Astrocyte (in vitro differentiated cells and primary cell): Measurements from ENCODE around the gene KCNH2. TPM values are rescaled to one million over a fixed set of nuclear protein-coding genes. Genes with fewer than 3 reads are reported as not detected.

Experiments used
- DNase-seq: peaks from one replicate; pipeline ENCODE4 v3.0.0-alpha.2; 2010; ENCODE audit warnings: low read depth
- FAIRE-seq: peaks from 2 replicates; lab custom pipeline; 2011; peaks lifted over from hg19 to GRCh38; lab: Jason Lieb, UNC
- H2AFZ ChIP-seq: 2 replicates; pipeline ENCODE4 v1.6.0; 2012; ENCODE audit warnings: low read depth, low read length, inconsistent platforms
- H3K27ac ChIP-seq: 2 replicates; pipeline ENCODE4 v1.5.1; 2011; ENCODE audit warnings: low read depth, low read length, inconsistent platforms
- H3K27me3 ChIP-seq: 2 replicates; pipeline ENCODE4 v1.6.0; 2011; ENCODE audit warnings: low read length, inconsistent platforms; ENCODE audit not compliant: insufficient read depth
- H3K36me3 ChIP-seq: 2 replicates; pipeline ENCODE4 v1.5.1; 2011; ENCODE audit warnings: low read length, inconsistent platforms; ENCODE audit not compliant: insufficient read depth
- H3K4me1 ChIP-seq: 2 replicates; pipeline ENCODE4 v1.5.1; 2011; ENCODE audit warnings: low read length, inconsistent platforms; ENCODE audit not compliant: insufficient read depth
- H3K4me2 ChIP-seq: 2 replicates; pipeline ENCODE4 v1.6.0; 2012; ENCODE audit warnings: low read length, inconsistent platforms
- H3K4me3 ChIP-seq: 2 replicates; pipeline ENCODE4 v1.5.1; 2011; ENCODE audit warnings: low read depth, mild to moderate bottlenecking, low read length, inconsistent platforms; ENCODE audit not compliant: insufficient read depth
- H3K79me2 ChIP-seq: 2 replicates; pipeline ENCODE4 v1.6.0; 2012; ENCODE audit warnings: mild to moderate bottlenecking, low read length, inconsistent platforms; ENCODE audit not compliant: insufficient read depth
- H3K9ac ChIP-seq: 2 replicates; pipeline ENCODE4 v1.6.0; 2012; ENCODE audit warnings: mild to moderate bottlenecking, low read length, inconsistent platforms
- H3K9me3 ChIP-seq: 2 replicates; pipeline ENCODE4 v1.5.1; 2012; ENCODE audit warnings: low read depth, mild to moderate bottlenecking, low read length, inconsistent platforms; ENCODE audit not compliant: insufficient read depth
- H4K20me1 ChIP-seq: 2 replicates; pipeline ENCODE4 v1.6.0; 2012; ENCODE audit warnings: low read length, inconsistent platforms; ENCODE audit not compliant: insufficient read depth
- H3K27ac Mint-ChIP-seq: one replicate; pipeline ENCODE4 v1.8.0; 2021; ENCODE audit warnings: mild to moderate bottlenecking, mixed read lengths; ENCODE audit not compliant: unreplicated experiment
- H3K27me3 Mint-ChIP-seq: one replicate; pipeline ENCODE4 v1.8.0; 2021; ENCODE audit warnings: low read depth, mixed read lengths; ENCODE audit not compliant: unreplicated experiment
- H3K36me3 Mint-ChIP-seq: one replicate; pipeline ENCODE4 v1.8.0; 2021; ENCODE audit warnings: low read depth, mixed read lengths; ENCODE audit not compliant: unreplicated experiment
- H3K4me1 Mint-ChIP-seq: one replicate; pipeline ENCODE4 v1.8.0; 2021; ENCODE audit warnings: low read depth, mixed read lengths; ENCODE audit not compliant: unreplicated experiment
- H3K4me3 Mint-ChIP-seq: one replicate; pipeline ENCODE4 v1.8.0; 2021; ENCODE audit warnings: mild to moderate bottlenecking, moderate library complexity, mixed read lengths; ENCODE audit not compliant: unreplicated experiment
- H3K9me3 Mint-ChIP-seq: one replicate; pipeline ENCODE4 v1.8.0; 2021; ENCODE audit warnings: mild to moderate bottlenecking, mixed read lengths; ENCODE audit not compliant: unreplicated experiment
- CTCF ChIP-seq: IDR thresholded peaks from 2 replicates; pipeline ENCODE4 v1.5.1; 2011; ENCODE audit warnings: low read depth, mild to moderate bottlenecking, inconsistent platforms, low read length, moderate library complexity; ENCODE audit not compliant: insufficient read depth
- EZH2 ChIP-seq: IDR thresholded peaks from 2 replicates; pipeline ENCODE4 v1.6.1; 2012; ENCODE audit warnings: mild to moderate bottlenecking, low read length, inconsistent platforms; ENCODE audit not compliant: insufficient read depth
- total RNA-seq: library from RNA; stranded (reverse); gene quantifications from 2 replicates; pipeline ENCODE4 v1.2.1, GENCODE V29; 2021

The KCNH2 gene
- total RNA-seq, 1 donor from 2014 or later: 4.6 TPM

- TF ChIP-seq CTCF (no peak), EZH2 (no peak)
- Histone ChIP-seq H3K27ac (no peak overlapping the region), H3K79me2 (no peaks in the 10 kb centered on the region), H3K36me3 (no peaks in the 10 kb centered on the region), H3K4me3 (no peak overlapping the region), H3K27me3 (peaks cover 10% of the 10 kb centered on the region), H3K9me3 (no peaks in the 10 kb centered on the region), H3K4me1 (peaks cover 2% of the 10 kb centered on the region), H2AFZ (no peak overlapping the region), H4K20me1 (no peaks in the 10 kb centered on the region), H3K9ac (no peak overlapping the region), H3K4me2 (no peak overlapping the region)
- Mint-ChIP-seq H3K9me3 (no peaks in the 10 kb centered on the region), H3K27me3 (peaks cover 12% of the 10 kb centered on the region), H3K4me3 (no peak overlapping the region), H3K4me1 (peaks cover 20% of the 10 kb centered on the region), H3K36me3 (peaks cover 2% of the 10 kb centered on the region), H3K27ac (peak overlapping the region; percentile 35)
- FAIRE-seq (no peak), DNase-seq (no peak)
Observed at GRCh38 chr7:150957133-150958020, 20.7 kb downstream of the KCNH2 start.

GRCh38 chr7:150956395-150957132 lies 21.6 kb downstream of the KCNH2 start:
- Histone ChIP-seq H3K27ac (no peak overlapping the region), H2AFZ (no peak overlapping the region), H3K9me3 (no peaks in the 10 kb centered on the region), H3K36me3 (no peaks in the 10 kb centered on the region), H3K27me3 (peaks cover 10% of the 10 kb centered on the region), H3K79me2 (no peaks in the 10 kb centered on the region), H3K4me1 (peaks cover 2% of the 10 kb centered on the region), H3K9ac (no peak overlapping the region), H3K4me3 (no peak overlapping the region), H4K20me1 (no peaks in the 10 kb centered on the region), H3K4me2 (no peak overlapping the region)
- H3K27ac Mint-ChIP-seq: no peak overlapping the region
- FAIRE-seq (no peak), DNase-seq (no peak)
- H3K4me1 Mint-ChIP-seq: peaks cover 12% of the 10 kb centered on the region
- TF ChIP-seq EZH2: no peak
- TF ChIP-seq CTCF: no peak
- no peak overlapping the region for H3K4me3 Mint-ChIP-seq
- peaks cover 2% of the 10 kb centered on the region for H3K36me3 Mint-ChIP-seq
- H3K27me3 Mint-ChIP-seq: peaks cover 14% of the 10 kb centered on the region
- no peaks in the 10 kb centered on the region for H3K9me3 Mint-ChIP-seq
